ENCODE measurements around the gene ABHD16B. TPM values are rescaled to one million over a fixed set of nuclear protein-coding genes. Genes with fewer than 3 reads are reported as not detected.

ABHD16B gene
- total RNA-seq, 1 donor = not detected

DNA sequence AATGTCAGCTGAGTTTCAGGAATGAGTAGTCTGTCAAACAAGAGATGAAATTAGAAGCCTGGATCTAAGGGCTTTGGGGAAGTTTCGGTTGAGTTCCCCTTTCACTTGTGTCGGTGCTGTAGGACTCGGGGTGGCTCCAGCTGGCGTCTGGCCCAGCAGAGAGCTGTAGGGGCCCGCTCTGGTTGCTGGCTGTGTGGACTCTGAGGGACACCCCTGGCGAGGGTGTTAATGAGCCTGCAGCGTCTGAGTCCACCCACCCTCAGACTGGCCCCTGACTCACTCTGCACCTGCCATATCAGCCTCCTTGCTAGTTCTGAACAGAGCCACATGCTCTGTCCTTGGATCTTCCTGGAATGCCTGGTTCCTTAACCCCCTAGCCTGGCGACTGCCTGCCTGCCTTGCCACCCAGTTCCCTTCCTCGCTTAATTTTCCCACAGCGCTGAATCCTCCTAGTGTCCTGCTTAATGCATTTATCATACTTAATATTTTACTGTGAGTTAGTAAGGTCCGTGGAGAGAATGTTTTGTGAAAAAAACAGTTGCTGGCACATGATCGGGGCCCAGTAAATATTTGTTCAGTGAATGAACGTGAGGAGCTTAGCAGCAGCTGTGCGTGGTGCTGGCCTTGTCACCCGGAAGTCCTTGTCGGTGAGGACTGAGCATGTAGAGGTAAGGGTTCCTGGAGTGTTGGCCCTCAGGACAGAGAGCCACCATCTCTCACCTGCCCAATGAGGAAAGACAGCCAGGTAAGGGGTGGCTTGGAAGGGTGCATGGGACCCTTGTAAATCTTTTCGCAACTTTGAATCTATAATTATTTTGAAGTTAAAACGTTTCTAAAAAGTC, 35.2 kb downstream of the ABHD16B start:
- Histone ChIP-seq H3K4me3 (ENCODE audit: insufficient read depth, low read length) (peak overlapping the region; percentile 71), H3K4me2 (ENCODE audit: insufficient read depth, low read length) (peak overlapping the region; percentile 92), H3K4me1 (ENCODE audit: insufficient read depth, low read length) (peaks cover 15% of the 10 kb centered on the region), H3K79me2 (ENCODE audit: insufficient read depth, low read length) (peaks cover 60% of the 10 kb centered on the region), H3K9me3 (ENCODE audit: low read depth, low read length) (no peaks in the 10 kb centered on the region), H4K20me1 (ENCODE audit: insufficient read depth, low read length) (peaks cover 55% of the 10 kb centered on the region), H3K36me3 (ENCODE audit: insufficient read depth, low read length) (peaks cover 20% of the 10 kb centered on the region), H2AFZ (ENCODE audit: low read length) (no peak overlapping the region), H3K27me3 (ENCODE audit: insufficient read depth, low read length) (no peaks in the 10 kb centered on the region), H3K27ac (ENCODE audit: low read depth, low read length) (peak overlapping the region; percentile 62)
- peak; percentile 87 for DNase-seq (ENCODE audit: insufficient read length, low spot score, missing footprints)
- TF ChIP-seq, protein P1, sequence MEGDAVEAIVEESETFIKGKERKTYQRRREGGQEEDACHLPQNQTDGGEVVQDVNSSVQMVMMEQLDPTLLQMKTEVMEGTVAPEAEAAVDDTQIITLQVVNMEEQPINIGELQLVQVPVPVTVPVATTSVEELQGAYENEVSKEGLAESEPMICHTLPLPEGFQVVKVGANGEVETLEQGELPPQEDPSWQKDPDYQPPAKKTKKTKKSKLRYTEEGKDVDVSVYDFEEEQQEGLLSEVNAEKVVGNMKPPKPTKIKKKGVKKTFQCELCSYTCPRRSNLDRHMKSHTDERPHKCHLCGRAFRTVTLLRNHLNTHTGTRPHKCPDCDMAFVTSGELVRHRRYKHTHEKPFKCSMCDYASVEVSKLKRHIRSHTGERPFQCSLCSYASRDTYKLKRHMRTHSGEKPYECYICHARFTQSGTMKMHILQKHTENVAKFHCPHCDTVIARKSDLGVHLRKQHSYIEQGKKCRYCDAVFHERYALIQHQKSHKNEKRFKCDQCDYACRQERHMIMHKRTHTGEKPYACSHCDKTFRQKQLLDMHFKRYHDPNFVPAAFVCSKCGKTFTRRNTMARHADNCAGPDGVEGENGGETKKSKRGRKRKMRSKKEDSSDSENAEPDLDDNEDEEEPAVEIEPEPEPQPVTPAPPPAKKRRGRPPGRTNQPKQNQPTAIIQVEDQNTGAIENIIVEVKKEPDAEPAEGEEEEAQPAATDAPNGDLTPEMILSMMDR (IDR thresholded peaks at IDR 0.05; ENCODE audit: extremely low read depth, low read depth, low read length) = no peak

DNA sequence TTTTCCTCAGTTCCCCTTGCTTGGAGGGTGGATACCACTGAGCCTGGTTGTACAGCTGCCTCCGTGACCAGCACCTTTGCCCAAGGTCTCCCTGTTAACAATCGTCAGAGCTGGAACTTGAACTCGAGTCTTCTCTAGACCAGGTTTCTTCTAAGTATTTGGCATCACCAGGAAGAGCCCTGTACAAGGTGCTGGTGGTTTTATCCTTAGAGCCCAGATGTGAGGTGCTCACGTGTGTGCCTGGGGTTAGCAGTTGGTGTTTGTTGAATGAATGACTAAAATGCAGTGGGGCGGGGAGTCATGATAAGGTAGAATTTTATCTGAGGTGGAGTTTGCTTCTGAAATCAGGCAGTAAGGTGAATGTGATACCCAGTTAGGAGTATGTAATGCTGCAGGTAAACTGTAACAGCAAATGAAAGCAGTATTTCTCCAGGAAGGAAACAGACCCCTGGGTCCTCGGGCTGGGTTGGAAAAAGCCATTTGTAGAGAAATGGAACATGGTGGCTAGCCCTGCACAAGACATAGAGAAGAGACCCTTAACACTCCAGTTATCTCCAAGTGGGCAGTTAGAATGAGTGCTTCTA, 36.8 kb downstream of the ABHD16B start:
- peak; percentile 6 for DNase-seq (ENCODE audit: insufficient read length, low spot score, missing footprints)
- no peaks in the 10 kb centered on the region for H3K27me3 ChIP-seq (ENCODE audit: insufficient read depth, low read length)
- TF ChIP-seq, protein P1 (IDR thresholded peaks at IDR 0.05; ENCODE audit: extremely low read depth, low read depth, low read length) = no peak
- H3K36me3 ChIP-seq (ENCODE audit: insufficient read depth, low read length) = peaks cover 8% of the 10 kb centered on the region
- no peak overlapping the region for H3K4me2 ChIP-seq (ENCODE audit: insufficient read depth, low read length)
- H3K27ac ChIP-seq (ENCODE audit: low read depth, low read length) = peak overlapping the region; percentile 3
- peaks cover 60% of the 10 kb centered on the region for H4K20me1 ChIP-seq (ENCODE audit: insufficient read depth, low read length)
- H3K4me1 ChIP-seq (ENCODE audit: insufficient read depth, low read length) = peaks cover 15% of the 10 kb centered on the region
- H3K79me2 ChIP-seq (ENCODE audit: insufficient read depth, low read length) = peaks cover 73% of the 10 kb centered on the region
- no peaks in the 10 kb centered on the region for H3K9me3 ChIP-seq (ENCODE audit: low read depth, low read length)
- H3K4me3 ChIP-seq (ENCODE audit: insufficient read depth, low read length) = no peak overlapping the region
- H2AFZ ChIP-seq (ENCODE audit: low read length) = no peak overlapping the region

DNA sequence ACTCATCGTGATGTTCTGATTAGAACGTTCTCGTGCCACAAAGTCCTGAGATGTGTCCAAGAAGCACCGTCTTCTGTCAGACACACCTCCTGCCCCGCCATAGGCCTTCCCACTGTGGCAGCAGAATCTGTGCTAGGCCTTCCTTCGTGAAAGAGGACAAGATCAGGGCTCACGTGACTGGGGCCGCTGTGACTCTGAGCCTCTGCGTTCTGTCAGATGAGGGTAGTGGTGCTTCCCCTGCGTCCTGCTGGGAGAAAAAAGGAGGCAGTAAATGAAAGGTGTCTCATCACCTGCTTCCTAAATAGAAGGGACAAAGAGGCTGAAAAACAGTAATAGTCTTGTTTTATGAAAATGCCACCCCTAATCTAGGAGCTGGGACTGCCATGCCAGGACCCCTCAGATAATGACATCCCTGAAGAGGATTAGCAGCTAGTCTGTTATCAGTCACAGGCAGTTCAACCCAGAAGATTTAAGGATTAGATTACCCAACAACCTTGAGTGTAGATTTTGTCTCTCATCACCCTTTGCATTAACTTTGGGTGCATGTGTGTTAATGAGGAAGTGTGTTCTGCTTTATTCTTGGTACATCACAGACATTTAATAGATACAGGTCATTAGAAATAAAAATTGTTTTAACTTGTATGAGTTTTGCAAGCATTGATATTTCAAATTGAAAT, 37.7 kb downstream of the ABHD16B start:
- Histone ChIP-seq H3K4me2 (ENCODE audit: insufficient read depth, low read length) (no peak overlapping the region), H3K27ac (ENCODE audit: low read depth, low read length) (no peak overlapping the region), H3K36me3 (ENCODE audit: insufficient read depth, low read length) (peaks cover 8% of the 10 kb centered on the region), H3K79me2 (ENCODE audit: insufficient read depth, low read length) (peaks cover 83% of the 10 kb centered on the region), H3K27me3 (ENCODE audit: insufficient read depth, low read length) (no peaks in the 10 kb centered on the region), H3K4me3 (ENCODE audit: insufficient read depth, low read length) (no peak overlapping the region), H3K9me3 (ENCODE audit: low read depth, low read length) (no peaks in the 10 kb centered on the region), H4K20me1 (ENCODE audit: insufficient read depth, low read length) (peaks cover 70% of the 10 kb centered on the region), H2AFZ (ENCODE audit: low read length) (no peak overlapping the region), H3K4me1 (ENCODE audit: insufficient read depth, low read length) (peaks cover 14% of the 10 kb centered on the region)
- TF ChIP-seq, protein P1 (IDR thresholded peaks at IDR 0.05; ENCODE audit: extremely low read depth, low read depth, low read length) = no peak
- DNase-seq (ENCODE audit: insufficient read length, low spot score, missing footprints) = peak; percentile 38

DNA sequence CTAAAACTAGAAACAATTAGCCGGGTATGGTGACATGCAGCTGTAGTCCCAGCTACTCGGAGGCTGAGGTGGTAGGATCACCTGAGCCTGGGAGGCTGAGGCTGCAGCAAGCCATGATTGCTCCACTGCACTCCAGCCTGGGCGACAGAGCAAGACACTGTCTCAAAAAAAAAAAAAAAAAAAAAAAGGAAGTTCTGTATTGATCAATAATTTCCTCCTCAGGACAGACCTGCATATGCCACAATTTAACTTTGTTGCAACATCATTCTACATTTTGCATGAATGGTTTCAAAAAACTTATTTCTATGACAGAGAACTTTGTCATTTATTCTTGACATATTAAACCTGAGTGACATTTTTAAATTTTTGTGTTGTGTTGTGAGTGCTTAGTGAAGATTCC, 39.1 kb downstream of the ABHD16B start:
- TF ChIP-seq, protein P1 (IDR thresholded peaks at IDR 0.05; ENCODE audit: extremely low read depth, low read depth, low read length) = no peak
- peaks cover 80% of the 10 kb centered on the region for H4K20me1 ChIP-seq (ENCODE audit: insufficient read depth, low read length)

More for the DNA sequence above, 39.1 kb downstream of the ABHD16B start:
- H3K9me3 ChIP-seq (ENCODE audit: low read depth, low read length) = no peaks in the 10 kb centered on the region
- no peak overlapping the region for H2AFZ ChIP-seq (ENCODE audit: low read length)
- peaks cover 97% of the 10 kb centered on the region for H3K79me2 ChIP-seq (ENCODE audit: insufficient read depth, low read length)
- no peak overlapping the region for H3K4me3 ChIP-seq (ENCODE audit: insufficient read depth, low read length)
- DNase-seq (ENCODE audit: insufficient read length, low spot score, missing footprints) = peak; percentile 67
- H3K27ac ChIP-seq (ENCODE audit: low read depth, low read length) = no peak overlapping the region
- no peak overlapping the region for H3K4me2 ChIP-seq (ENCODE audit: insufficient read depth, low read length)
- peaks cover 17% of the 10 kb centered on the region for H3K36me3 ChIP-seq (ENCODE audit: insufficient read depth, low read length)
- peaks cover 10% of the 10 kb centered on the region for H3K4me1 ChIP-seq (ENCODE audit: insufficient read depth, low read length)
- no peaks in the 10 kb centered on the region for H3K27me3 ChIP-seq (ENCODE audit: insufficient read depth, low read length)
